GM12872 (cell line): ENCODE measurements around the gene IQCN.

ENCODE experiments used
- TF ChIP-seq, protein P1 (sequence below): IDR thresholded peaks from 3 replicates; pipeline ENCODE4 v1.5.1; 2011; ENCODE audit warnings: low read depth, mild to moderate bottlenecking, low read length, moderate library complexity; ENCODE audit not compliant: insufficient read depth

IQCN gene

DNA sequence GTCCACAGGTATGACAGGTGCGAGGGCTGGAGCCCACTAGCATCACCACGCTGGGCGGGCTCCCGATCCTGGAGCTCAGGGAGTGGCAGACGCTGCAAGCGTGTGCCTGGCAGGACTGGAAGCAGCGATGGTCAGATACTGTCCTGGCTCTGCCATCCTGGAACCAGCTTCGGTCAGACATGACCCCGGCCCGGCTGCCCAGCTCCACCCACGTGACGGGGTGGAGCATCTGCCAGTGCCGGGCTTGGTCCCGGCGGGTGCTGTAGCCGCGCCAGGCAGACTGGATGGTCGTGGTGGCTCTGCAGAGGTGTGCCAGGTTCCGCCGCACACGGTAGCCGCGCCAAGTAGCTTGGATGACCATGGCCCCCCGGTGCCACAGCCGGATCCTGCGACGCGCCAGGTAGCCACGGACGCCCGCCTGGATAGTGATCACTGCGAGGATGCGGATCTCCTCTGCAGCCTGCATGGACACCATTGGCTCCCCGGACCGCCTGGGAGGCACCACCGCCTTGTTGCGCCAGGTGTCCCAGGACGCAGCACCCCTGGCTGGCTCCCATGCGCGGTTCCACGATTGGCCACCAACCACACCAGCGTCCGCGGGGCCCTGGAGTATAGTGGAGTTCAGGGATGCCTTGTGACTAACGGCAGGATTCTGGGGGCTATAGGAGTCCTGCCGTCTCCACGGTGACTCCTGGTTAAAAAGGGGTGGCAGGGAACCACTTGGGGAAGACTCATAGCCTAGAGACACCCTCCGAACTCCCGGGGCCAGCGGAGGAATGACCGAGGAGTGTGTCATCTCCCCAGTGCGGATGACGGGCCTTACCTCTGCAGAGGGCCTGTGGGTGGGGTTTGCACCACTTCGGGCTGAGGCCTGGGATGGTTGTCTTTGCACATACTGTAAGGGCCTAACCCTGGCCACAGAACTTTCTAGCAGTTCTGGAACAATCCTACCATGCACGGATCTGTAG lies 16.5 kb downstream of the IQCN start:
- TF ChIP-seq, protein P1, sequence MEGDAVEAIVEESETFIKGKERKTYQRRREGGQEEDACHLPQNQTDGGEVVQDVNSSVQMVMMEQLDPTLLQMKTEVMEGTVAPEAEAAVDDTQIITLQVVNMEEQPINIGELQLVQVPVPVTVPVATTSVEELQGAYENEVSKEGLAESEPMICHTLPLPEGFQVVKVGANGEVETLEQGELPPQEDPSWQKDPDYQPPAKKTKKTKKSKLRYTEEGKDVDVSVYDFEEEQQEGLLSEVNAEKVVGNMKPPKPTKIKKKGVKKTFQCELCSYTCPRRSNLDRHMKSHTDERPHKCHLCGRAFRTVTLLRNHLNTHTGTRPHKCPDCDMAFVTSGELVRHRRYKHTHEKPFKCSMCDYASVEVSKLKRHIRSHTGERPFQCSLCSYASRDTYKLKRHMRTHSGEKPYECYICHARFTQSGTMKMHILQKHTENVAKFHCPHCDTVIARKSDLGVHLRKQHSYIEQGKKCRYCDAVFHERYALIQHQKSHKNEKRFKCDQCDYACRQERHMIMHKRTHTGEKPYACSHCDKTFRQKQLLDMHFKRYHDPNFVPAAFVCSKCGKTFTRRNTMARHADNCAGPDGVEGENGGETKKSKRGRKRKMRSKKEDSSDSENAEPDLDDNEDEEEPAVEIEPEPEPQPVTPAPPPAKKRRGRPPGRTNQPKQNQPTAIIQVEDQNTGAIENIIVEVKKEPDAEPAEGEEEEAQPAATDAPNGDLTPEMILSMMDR = no peak

DNA sequence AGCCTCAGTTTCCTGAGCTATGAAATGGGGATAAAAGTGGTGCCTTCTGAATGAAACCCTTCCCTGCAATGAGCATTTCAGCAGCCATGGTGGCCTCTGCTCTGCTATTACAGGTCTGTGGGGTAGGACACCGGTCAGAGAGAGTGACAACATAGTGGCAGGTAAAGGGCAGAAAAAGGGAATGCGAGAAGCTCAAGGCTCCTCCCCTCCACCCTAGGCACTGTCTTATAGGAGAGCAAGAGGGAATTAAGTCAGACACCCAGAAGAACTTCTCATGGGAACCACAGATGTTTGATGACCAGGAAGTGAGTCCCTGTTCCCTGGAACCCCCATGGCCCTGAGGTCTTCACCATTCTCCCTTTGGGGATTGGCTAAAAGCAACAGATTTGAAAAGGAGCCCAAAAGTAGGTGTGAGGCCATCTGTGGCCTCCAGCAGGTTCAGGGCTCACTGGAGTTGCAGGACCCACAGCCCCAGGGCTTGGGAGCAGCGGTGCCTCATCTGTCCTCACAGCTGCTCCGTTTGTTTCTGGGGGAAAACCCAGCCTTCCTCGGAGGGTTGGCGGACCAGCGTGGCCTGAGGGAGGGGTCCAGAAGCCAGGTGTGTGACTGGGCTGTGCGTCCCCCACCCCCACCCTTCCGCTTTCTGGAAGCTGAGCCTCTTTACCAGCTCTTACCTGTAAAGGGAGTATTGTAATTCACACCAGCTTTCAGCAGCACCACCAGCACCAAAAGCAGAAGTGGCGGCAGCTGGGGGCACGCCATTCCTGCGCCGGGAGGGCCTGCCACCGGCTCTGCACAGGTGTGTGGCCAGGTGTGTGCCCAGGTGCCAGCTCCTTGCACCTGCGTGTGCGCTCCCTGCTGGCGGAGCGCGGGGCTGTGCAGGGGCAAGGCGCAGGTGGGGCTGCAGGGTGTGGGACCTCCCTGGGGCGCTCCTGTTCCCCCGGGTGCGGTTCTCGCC lies 19.4 kb downstream of the IQCN start:
- TF ChIP-seq, protein P1 = peak; percentile 25; the same call in 1 of the 3 replicates

DNA sequence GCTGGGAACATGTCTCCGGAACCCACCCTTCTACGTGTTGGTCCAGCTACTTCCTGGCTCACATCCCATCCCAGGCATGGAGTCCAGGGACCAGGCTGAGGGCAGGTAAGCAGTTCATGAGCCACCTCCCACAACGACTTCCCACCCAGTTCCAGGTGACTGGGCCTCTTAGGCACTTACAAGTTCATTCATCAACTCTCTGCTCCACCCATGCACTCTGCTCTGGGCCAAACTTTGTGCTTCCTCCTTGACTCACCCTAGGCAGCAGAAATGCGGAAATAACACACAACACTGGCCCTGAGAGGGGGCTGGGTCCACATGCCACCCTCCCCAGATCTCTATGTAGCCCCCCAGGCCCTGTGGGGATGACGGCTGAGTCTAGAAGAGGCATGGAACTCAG lies 20.5 kb downstream of the IQCN start:
- TF ChIP-seq, protein P1 = no peak

DNA sequence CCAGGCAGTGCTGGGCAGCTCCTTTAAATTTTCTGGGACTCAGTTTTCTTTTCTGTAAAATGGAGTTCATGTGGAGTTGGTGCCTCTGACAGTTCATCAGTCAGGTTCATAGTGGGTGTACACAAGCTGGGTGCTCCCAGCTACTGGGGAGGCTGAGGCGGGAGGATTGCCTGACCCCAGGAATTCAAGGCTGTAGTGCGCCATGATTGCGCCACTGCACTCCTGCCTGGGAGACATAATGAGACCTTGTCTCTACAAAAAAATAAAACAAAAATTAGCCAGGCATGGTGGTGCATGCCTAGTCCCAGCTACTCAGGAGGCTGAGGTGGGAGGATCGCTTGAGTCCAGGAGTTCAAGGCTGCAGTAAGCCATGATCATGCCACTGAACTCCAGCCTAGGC lies 21.1 kb downstream of the IQCN start:
- TF ChIP-seq, protein P1 = no peak

DNA sequence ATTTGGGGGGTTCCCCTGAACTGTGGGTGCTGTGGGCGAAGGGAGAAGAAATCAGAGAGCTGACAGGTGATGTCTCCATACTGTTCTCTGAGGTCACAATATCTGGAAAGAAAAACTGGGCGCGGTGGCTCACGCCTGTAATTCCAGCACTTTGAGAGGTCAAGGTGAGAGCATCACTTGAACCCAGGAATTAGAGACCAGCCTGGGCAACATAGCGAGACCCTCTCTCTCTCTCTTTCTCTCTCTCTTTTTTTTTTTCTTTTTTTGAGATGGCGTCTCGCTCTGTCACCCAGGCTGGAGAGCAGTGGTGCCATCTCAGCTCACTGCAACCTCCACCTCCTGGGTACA lies 21.9 kb downstream of the IQCN start:
- TF ChIP-seq, protein P1 = no peak

DNA sequence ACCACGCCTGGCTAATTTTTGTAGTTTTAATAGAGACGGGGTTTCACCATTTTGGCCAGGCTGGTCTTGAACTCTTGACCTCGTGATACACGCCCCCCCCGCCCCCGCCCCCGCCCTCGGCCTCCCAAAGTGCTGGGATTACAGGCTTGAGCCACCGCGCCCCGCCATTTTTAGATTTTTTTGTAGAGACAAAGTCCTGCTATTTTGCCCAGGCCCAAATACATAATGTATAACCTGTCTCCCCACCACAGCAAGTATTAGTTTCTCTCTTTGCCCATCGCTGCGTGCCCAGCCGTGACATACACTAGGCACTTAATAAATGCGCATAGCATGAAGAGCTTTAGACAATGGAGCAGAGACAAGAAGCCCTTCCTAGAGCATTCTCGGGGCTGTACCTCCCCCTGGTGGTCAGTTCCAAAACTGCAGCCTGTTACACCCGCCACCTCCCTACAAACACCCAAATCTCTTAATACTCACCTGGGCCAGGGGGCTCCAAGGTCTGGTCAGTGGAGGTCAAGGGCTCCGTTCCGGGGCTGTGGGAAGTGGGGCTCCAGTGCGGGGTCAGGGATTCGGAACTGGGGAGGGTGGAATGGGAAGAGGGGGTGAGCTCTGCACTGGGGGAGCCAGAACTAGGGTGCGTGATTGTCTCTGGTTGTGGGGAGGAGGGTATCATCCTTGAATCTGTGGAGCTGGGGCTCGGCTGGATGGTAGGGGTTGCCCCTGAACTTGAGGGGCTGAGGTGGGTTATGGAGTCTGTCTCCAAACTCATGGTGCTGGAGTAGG lies 22.5 kb downstream of the IQCN start:
- TF ChIP-seq, protein P1 = peak; percentile 98

DNA sequence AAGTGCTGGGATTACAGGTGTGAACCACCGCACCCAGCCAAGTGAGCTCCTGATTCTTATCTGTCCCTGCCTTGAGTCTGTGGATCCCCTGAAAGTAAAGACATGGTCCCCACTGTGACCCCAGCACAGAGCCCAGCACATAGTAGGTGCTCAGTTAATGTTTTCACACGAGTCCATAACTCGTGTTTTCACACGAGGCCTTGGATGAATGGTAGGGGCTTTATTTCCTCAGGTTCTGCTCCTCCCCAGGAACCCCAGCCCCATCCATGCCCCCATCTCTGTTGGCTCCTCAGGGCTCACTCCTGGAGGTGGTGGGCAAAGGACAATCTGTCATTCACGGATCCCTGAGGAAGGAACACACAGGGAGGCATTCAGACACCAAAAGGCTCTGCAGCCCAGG lies 24.4 kb downstream of the IQCN start:
- TF ChIP-seq, protein P1 = no peak
